Panc1 (cell line): ENCODE measurements around the gene FAM163B.

Experiments used
- POLR2AphosphoS5 ChIP-seq: IDR thresholded peaks from 2 replicates; pipeline ENCODE4 v1.6.1; 2012; ENCODE audit warnings: mild to moderate bottlenecking, low read depth, low read length, moderate library complexity
- REST ChIP-seq, 2 experiments: IDR thresholded peaks; 2 replicates each; pipeline ENCODE4 v1.6.1; 2011 to 2012; ENCODE audit warnings: low read depth in 2 of 2, control low read depth in 1 of 2, low read length in 1 of 2, mild to moderate bottlenecking in 1 of 2, moderate library complexity in 1 of 2; ENCODE audit not compliant: insufficient read depth in 1 of 2
- SIN3A ChIP-seq: IDR thresholded peaks from 2 replicates; pipeline ENCODE4 v1.6.1; 2012; ENCODE audit warnings: low read depth, mild to moderate bottlenecking, low read length, moderate library complexity, borderline replicate concordance; ENCODE audit not compliant: insufficient read depth
- TCF7L2 ChIP-seq: IDR thresholded peaks from 2 replicates; pipeline ENCODE4 v1.6.1; 2011; ENCODE audit warnings: mild to moderate bottlenecking, low read depth, low read length, inconsistent platforms
- TF ChIP-seq, protein P1 (sequence below): fragments of 450-650 bp; IDR thresholded peaks from 2 replicates; pipeline ENCODE4 v1.5.1; 2017; ENCODE audit warnings: mild to moderate bottlenecking

DNA sequence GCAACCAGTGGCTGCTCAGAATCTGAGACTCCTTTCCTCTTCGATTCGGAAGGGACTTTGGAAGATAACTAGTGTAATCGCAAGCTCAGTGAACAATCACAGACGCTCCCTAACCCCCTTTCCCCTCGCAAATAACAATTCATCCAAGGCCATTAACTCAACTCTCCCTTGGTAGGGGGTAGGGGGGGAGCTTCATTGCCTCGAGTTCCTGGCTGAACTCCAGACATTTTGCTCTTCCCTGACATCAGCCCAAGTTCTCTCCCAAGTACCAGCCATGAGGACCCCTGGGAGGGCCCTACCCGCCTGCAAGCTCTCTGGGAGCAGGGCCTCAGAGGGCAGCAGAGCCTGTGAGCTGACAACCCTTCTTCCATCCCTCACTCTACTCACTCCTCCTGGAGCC is 8.4 kb downstream of the FAM163B start:
- TF ChIP-seq, protein P1, sequence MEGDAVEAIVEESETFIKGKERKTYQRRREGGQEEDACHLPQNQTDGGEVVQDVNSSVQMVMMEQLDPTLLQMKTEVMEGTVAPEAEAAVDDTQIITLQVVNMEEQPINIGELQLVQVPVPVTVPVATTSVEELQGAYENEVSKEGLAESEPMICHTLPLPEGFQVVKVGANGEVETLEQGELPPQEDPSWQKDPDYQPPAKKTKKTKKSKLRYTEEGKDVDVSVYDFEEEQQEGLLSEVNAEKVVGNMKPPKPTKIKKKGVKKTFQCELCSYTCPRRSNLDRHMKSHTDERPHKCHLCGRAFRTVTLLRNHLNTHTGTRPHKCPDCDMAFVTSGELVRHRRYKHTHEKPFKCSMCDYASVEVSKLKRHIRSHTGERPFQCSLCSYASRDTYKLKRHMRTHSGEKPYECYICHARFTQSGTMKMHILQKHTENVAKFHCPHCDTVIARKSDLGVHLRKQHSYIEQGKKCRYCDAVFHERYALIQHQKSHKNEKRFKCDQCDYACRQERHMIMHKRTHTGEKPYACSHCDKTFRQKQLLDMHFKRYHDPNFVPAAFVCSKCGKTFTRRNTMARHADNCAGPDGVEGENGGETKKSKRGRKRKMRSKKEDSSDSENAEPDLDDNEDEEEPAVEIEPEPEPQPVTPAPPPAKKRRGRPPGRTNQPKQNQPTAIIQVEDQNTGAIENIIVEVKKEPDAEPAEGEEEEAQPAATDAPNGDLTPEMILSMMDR, result no peak
- TF ChIP-seq TCF7L2 (no peak), POLR2AphosphoS5 (no peak), REST (IDR thresholded peaks at IDR 0.05; ENCODE audit: insufficient read depth in 1 of 2, low read depth in 2 of 2, low read length in 1 of 2) (no peak), SIN3A (no peak)
